ENCODE measurements around the gene RPLP1.

Gene RPLP1

GRCh38 chr15:69460481-69460880 is 7.9 kb downstream of the RPLP1 start:
- Histone ChIP-seq H3K27me3 (replicated peaks; ENCODE audit: control insufficient read depth, insufficient read depth, low read length) (no peaks in the 10 kb centered on the region), H3K4me3 (ENCODE audit: low read length) (no peak overlapping the region), H3K9ac (ENCODE audit: low read length) (no peak overlapping the region), H3K4me1 (ENCODE audit: control insufficient read depth, insufficient read depth, low read length) (peaks cover 31% of the 10 kb centered on the region), H3K9me3 (ENCODE audit: control insufficient read depth, low read length) (no peaks in the 10 kb centered on the region), H3K36me3 (ENCODE audit: control insufficient read depth, insufficient read depth, low read length, severe bottlenecking) (peaks cover 20% of the 10 kb centered on the region)
- no peak for DNase-seq (ENCODE audit: low read depth)

DNA sequence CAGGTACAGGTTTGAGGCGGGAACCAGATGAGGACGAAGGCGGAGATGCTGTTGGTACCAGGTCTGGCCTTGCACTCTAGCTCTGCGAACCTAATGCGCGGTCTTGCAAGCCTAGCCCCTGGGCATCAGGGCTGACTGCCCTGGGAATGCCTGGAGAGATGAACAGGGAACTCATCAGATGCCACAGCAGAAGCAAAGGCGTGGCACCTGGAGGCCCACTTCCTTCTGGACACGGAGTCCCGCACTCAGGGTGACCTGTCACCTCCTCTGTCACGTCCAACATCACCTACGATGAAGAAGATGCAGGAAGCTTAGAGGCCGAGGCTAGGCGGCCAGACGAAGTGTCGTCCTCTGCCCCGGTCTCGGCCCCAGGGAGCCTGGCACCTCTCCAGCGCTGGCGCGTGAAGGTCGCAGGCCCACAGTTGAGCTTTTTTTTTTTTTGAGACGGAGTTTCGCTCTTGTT is 9.4 kb downstream of the RPLP1 start:
- H3K4me3 ChIP-seq (ENCODE audit: low read length) = peak overlapping the region; percentile 83
- no peaks in the 10 kb centered on the region for H3K27me3 ChIP-seq (replicated peaks; ENCODE audit: control insufficient read depth, insufficient read depth, low read length)
- H3K4me1 ChIP-seq (ENCODE audit: control insufficient read depth, insufficient read depth, low read length) = peaks cover 25% of the 10 kb centered on the region
- peaks cover 5% of the 10 kb centered on the region for H3K36me3 ChIP-seq (ENCODE audit: control insufficient read depth, insufficient read depth, low read length, severe bottlenecking)
- peak overlapping the region; percentile 93 for H3K9ac ChIP-seq (ENCODE audit: low read length)
- no peaks in the 10 kb centered on the region for H3K9me3 ChIP-seq (ENCODE audit: control insufficient read depth, low read length)
- DNase-seq (ENCODE audit: low read depth) = no peak

GRCh38 chr15:69462493-69463181 is 10.0 kb downstream of the RPLP1 start:
- Histone ChIP-seq H3K9me3 (ENCODE audit: control insufficient read depth, low read length) (no peaks in the 10 kb centered on the region), H3K9ac (ENCODE audit: low read length) (peak overlapping the region; percentile 93), H3K4me3 (ENCODE audit: low read length) (peak overlapping the region; percentile 83), H3K27me3 (replicated peaks; ENCODE audit: control insufficient read depth, insufficient read depth, low read length) (no peaks in the 10 kb centered on the region), H3K4me1 (ENCODE audit: control insufficient read depth, insufficient read depth, low read length) (peaks cover 25% of the 10 kb centered on the region), H3K36me3 (ENCODE audit: control insufficient read depth, insufficient read depth, low read length, severe bottlenecking) (no peaks in the 10 kb centered on the region)
- peak; percentile 99 for DNase-seq (ENCODE audit: low read depth)

DNA sequence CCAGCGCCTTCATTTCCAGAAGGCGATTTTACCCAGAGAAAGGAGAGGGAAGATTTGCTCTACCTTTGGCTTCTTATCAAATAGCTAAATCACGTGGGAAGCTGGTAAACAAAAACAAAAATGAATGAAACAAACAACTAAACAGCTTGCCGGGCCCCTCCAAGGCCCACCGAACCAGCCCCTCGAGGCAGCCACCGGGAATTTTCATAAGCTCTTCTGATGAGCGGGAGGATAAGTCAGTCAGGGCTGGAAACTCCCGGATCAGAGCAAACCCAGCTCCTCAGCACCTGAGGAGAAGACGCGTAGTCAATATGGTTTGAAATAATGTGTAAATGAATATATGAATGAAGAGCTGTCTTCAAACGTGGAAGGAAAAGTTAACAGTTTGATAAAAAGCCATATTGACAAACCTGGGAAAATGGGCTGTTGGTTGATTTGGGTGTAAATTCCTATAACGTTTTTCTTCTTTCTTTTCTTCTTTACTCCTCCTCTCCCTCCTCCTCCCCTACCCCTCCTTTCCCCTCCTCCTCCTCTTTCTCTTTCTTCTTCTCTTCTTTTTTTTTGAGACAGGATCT is 10.7 kb downstream of the RPLP1 start:
- Histone ChIP-seq H3K4me1 (ENCODE audit: control insufficient read depth, insufficient read depth, low read length) (peaks cover 25% of the 10 kb centered on the region), H3K4me3 (ENCODE audit: low read length) (peak overlapping the region; percentile 83), H3K9me3 (ENCODE audit: control insufficient read depth, low read length) (no peaks in the 10 kb centered on the region), H3K36me3 (ENCODE audit: control insufficient read depth, insufficient read depth, low read length, severe bottlenecking) (no peaks in the 10 kb centered on the region), H3K27me3 (replicated peaks; ENCODE audit: control insufficient read depth, insufficient read depth, low read length) (no peaks in the 10 kb centered on the region), H3K9ac (ENCODE audit: low read length) (peak overlapping the region; percentile 93)
- DNase-seq (ENCODE audit: low read depth) = peak; percentile 33

DNA sequence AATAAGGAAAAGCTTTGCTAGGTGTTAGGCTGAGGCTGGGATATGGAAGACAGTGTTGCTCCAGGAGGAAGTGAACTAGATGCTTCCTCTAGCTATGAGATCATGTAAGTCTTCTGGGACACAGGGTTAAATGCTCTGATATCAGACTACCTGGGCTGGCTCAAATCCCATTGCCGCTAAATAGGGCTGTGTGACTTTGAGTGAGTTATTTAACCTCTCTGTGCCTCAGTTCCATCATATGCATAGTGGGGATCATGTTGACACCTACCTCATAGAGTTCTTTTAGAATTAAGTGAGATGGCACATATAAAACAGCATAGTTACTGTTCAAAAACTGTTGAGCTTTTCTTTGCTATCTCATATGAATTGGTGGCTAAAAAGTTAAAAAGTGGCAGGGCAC is 12.6 kb downstream of the RPLP1 start:
- peaks cover 4% of the 10 kb centered on the region for H3K27me3 ChIP-seq (replicated peaks; ENCODE audit: control insufficient read depth, insufficient read depth, low read length)
- DNase-seq (ENCODE audit: low read depth) = no peak
- H3K4me1 ChIP-seq (ENCODE audit: control insufficient read depth, insufficient read depth, low read length) = peaks cover 14% of the 10 kb centered on the region
- no peaks in the 10 kb centered on the region for H3K9me3 ChIP-seq (ENCODE audit: control insufficient read depth, low read length)
- H3K4me3 ChIP-seq (ENCODE audit: low read length) = no peak overlapping the region
- no peaks in the 10 kb centered on the region for H3K36me3 ChIP-seq (ENCODE audit: control insufficient read depth, insufficient read depth, low read length, severe bottlenecking)
- no peak overlapping the region for H3K9ac ChIP-seq (ENCODE audit: low read length)

DNA sequence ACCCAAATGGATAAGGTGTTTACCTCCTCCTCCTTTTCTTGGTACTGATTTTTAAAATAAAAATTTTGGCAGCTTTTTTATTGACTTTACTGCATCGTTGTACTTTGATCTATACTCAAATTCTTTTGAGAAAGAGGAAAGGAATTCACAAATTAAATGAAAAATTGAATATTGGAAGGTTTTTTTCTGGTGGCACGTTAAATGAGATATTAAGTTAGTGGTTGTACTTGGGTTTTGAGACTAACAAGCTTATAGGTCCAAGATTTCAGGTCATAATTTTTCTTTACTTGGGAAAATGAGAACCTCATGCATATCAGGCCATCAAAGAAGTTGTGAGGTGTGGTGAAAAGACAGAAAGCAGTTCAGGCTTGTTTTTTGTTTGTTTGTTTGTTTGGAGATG is 14.1 kb downstream of the RPLP1 start:
- DNase-seq (ENCODE audit: low read depth) = no peak
- H3K4me1 ChIP-seq (ENCODE audit: control insufficient read depth, insufficient read depth, low read length) = peaks cover 14% of the 10 kb centered on the region

GRCh38 chr15:69467636-69468035 is 15.0 kb downstream of the RPLP1 start:
- no peak overlapping the region for H3K4me3 ChIP-seq (ENCODE audit: low read length)
- H3K27me3 ChIP-seq (replicated peaks; ENCODE audit: control insufficient read depth, insufficient read depth, low read length) = peaks cover 4% of the 10 kb centered on the region
- H3K9ac ChIP-seq (ENCODE audit: low read length) = no peak overlapping the region
- peaks cover 9% of the 10 kb centered on the region for H3K4me1 ChIP-seq (ENCODE audit: control insufficient read depth, insufficient read depth, low read length)
- H3K9me3 ChIP-seq (ENCODE audit: control insufficient read depth, low read length) = no peaks in the 10 kb centered on the region
- H3K36me3 ChIP-seq (ENCODE audit: control insufficient read depth, insufficient read depth, low read length, severe bottlenecking) = no peaks in the 10 kb centered on the region
- no peak for DNase-seq (ENCODE audit: low read depth)

More for the DNA sequence above, 14.1 kb downstream of the RPLP1 start:
- Histone ChIP-seq H3K4me3 (ENCODE audit: low read length) (no peak overlapping the region), H3K9ac (ENCODE audit: low read length) (no peak overlapping the region), H3K9me3 (ENCODE audit: control insufficient read depth, low read length) (no peaks in the 10 kb centered on the region), H3K27me3 (replicated peaks; ENCODE audit: control insufficient read depth, insufficient read depth, low read length) (peaks cover 4% of the 10 kb centered on the region), H3K36me3 (ENCODE audit: control insufficient read depth, insufficient read depth, low read length, severe bottlenecking) (no peaks in the 10 kb centered on the region)

DNA sequence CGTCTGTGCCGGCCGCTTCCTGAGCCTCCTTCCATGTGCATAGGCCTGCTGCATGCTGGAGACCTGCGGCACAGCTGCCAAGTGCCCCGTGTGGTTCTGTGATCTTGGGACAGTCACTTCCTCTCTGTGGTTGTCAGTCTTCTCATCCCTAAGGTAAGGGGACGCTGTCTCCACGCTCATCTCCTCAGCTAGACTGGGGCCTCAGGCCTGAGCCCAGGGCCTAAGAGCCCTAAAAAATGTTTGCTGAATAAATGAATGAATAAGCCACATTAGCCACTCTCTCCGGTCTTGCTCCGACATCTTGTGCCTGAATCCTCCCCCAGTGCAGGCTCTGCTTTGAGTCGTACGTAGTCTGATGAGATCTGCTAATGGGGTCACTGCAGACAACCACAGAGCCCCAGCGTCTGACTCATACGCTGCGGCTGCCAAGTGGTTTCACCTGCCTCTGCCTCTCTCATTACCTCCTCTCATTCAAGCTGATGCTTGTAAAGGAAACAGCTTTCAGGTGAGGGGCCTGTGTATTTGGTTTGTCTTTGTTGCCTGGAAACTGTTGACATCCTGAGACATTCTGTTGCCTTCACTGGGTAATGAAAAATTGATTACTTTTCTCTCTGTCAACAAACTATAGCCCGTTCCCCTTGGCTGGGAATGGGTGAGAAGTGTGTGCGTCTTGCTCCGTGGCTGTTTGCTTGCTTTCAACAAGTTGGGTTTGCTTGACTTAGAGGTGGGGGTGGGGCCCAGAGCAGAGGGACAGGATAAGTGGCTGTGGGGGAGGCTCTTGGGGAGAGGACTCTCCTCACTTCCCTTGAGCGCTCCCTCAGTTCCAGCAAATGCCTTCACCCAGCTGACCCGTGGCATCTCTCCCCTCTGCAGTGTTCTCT is 15.9 kb downstream of the RPLP1 start:
- H3K4me1 ChIP-seq (ENCODE audit: control insufficient read depth, insufficient read depth, low read length) = peaks cover 3% of the 10 kb centered on the region
- H3K4me3 ChIP-seq (ENCODE audit: low read length) = no peak overlapping the region
- H3K9me3 ChIP-seq (ENCODE audit: control insufficient read depth, low read length) = no peaks in the 10 kb centered on the region
- H3K27me3 ChIP-seq (replicated peaks; ENCODE audit: control insufficient read depth, insufficient read depth, low read length) = peaks cover 4% of the 10 kb centered on the region
- DNase-seq (ENCODE audit: low read depth) = no peak
- H3K9ac ChIP-seq (ENCODE audit: low read length) = no peak overlapping the region
- H3K36me3 ChIP-seq (ENCODE audit: control insufficient read depth, insufficient read depth, low read length, severe bottlenecking) = no peaks in the 10 kb centered on the region

DNA sequence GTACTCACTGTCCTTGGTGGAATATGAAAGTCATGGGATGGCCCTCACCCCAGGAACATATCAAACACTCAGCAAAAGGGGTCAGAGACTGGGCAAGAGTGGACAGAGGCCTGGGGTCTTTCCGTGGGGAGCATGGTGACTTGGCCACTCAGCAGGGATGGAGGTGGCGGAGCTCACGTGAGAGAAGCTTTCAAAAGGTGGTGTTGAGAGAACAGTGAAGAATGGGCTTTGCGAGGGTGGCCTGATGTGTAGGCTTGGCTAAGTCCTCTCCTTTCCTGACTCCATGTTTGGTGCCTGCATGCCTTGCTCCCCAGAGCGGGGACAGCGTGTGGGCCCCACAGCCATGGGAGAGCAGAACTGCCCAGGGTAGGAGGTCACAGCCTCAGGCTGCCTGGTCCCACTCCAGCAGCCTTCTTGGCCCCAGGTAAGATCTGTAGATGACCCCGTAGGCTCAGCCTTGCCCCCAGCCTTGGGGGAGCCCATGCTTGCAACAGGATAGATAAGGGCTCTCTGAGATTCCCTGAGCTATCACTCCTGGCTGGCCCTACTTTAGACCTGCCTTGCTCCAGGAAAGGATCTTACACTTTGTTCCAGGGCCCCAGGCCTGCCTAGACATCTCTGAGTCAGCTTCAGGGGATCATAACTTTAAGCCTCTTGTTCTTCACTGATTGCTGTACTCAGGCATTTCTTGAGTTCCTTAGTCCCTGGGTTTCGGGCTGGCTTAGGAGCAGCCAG is 17.0 kb downstream of the RPLP1 start:
- Histone ChIP-seq H3K36me3 (ENCODE audit: control insufficient read depth, insufficient read depth, low read length, severe bottlenecking) (no peaks in the 10 kb centered on the region), H3K4me3 (ENCODE audit: low read length) (no peak overlapping the region), H3K27me3 (replicated peaks; ENCODE audit: control insufficient read depth, insufficient read depth, low read length) (peaks cover 4% of the 10 kb centered on the region), H3K4me1 (ENCODE audit: control insufficient read depth, insufficient read depth, low read length) (no peaks in the 10 kb centered on the region), H3K9ac (ENCODE audit: low read length) (no peak overlapping the region), H3K9me3 (ENCODE audit: control insufficient read depth, low read length) (no peaks in the 10 kb centered on the region)
- peak; percentile 52 for DNase-seq (ENCODE audit: low read depth)

DNA sequence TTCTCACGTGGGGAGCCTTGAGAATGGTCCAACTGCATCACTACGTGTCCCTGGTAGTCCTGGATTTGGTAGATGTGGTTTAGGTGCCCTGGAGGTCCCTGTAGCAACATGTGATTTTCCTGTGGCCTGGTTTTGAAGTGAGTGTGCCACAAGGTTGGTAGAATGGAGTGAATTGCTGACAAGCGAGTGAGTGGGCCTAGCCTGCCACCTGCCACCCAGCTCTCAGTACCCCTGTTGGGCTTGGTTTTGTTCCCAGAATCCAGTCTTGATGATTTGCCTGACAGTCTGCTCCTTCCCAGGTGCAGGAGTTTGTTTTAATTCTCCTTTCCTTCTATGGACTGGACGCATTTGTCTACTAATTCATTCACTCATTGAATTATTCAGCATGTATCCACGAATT is 19.4 kb downstream of the RPLP1 start:
- peaks cover 4% of the 10 kb centered on the region for H3K27me3 ChIP-seq (replicated peaks; ENCODE audit: control insufficient read depth, insufficient read depth, low read length)
- no peaks in the 10 kb centered on the region for H3K9me3 ChIP-seq (ENCODE audit: control insufficient read depth, low read length)
- H3K9ac ChIP-seq (ENCODE audit: low read length) = no peak overlapping the region
- DNase-seq (ENCODE audit: low read depth) = no peak
- no peaks in the 10 kb centered on the region for H3K4me1 ChIP-seq (ENCODE audit: control insufficient read depth, insufficient read depth, low read length)
- H3K4me3 ChIP-seq (ENCODE audit: low read length) = no peak overlapping the region
- no peaks in the 10 kb centered on the region for H3K36me3 ChIP-seq (ENCODE audit: control insufficient read depth, insufficient read depth, low read length, severe bottlenecking)

- H3K4me1 ChIP-seq (ENCODE audit: control insufficient read depth, insufficient read depth, low read length) = no peaks in the 10 kb centered on the region
- H3K9ac ChIP-seq (ENCODE audit: low read length) = no peak overlapping the region
- no peaks in the 10 kb centered on the region for H3K36me3 ChIP-seq (ENCODE audit: control insufficient read depth, insufficient read depth, low read length, severe bottlenecking)
- DNase-seq (ENCODE audit: low read depth) = no peak
- no peaks in the 10 kb centered on the region for H3K9me3 ChIP-seq (ENCODE audit: control insufficient read depth, low read length)
- peaks cover 4% of the 10 kb centered on the region for H3K27me3 ChIP-seq (replicated peaks; ENCODE audit: control insufficient read depth, insufficient read depth, low read length)
- no peak overlapping the region for H3K4me3 ChIP-seq (ENCODE audit: low read length)
Observed at GRCh38 chr15:69472562-69472961, 19.9 kb downstream of the RPLP1 start.
